Muscle layer of colon (tissue), 2 donors: ENCODE data around the gene CASP4.
"Not testable (repeated sequence)": the region's sequence is repeated elsewhere in the genome, so short reads cannot be mapped to it uniquely, and the experiment has no call there.

Experiments used
- H3K27ac ChIP-seq: one replicate; pipeline ENCODE4 v1.7.0; 2013; ENCODE audit warnings: low read depth, mild to moderate bottlenecking, low read length, moderate library complexity
- H3K27me3 ChIP-seq, 2 donors: one replicate each; pipeline ENCODE4 v1.7.0; 2013; ENCODE audit warnings: low read length in 2 of 2, mild to moderate bottlenecking in 2 of 2; ENCODE audit not compliant: insufficient read depth in 2 of 2, control insufficient read depth in 1 of 2
- H3K36me3 ChIP-seq: one replicate; pipeline ENCODE4 v1.7.0; 2013; ENCODE audit warnings: mild to moderate bottlenecking, low read length; ENCODE audit not compliant: insufficient read depth
- H3K4me1 ChIP-seq: one replicate; pipeline ENCODE4 v1.7.0; 2013; ENCODE audit warnings: mild to moderate bottlenecking, low read length; ENCODE audit not compliant: insufficient read depth
- H3K4me3 ChIP-seq, 2 donors: one replicate each; pipeline ENCODE4 v1.7.0; 2013; ENCODE audit warnings: low read length in 2 of 2, low read depth in 1 of 2, mild to moderate bottlenecking in 1 of 2, moderate library complexity in 1 of 2
- H3K9ac ChIP-seq: one replicate; pipeline ENCODE4 v1.7.0; 2013; ENCODE audit warnings: low read length
- H3K9me3 ChIP-seq: one replicate; pipeline ENCODE4 v1.7.0; 2013; ENCODE audit warnings: mild to moderate bottlenecking, low read length
- donor health status: abdominal sarcoma.
- donor health status: Adenocarcinoma of cecum.

CASP4 gene

GRCh38 chr11:104984808-104985207 is 16.4 kb upstream of the CASP4 start:
- Histone ChIP-seq H3K4me3 (no peak overlapping the region), H3K9me3 (no peaks in the 10 kb centered on the region), H3K36me3 (no peaks in the 10 kb centered on the region), H3K27me3 (no peaks in the 10 kb centered on the region), H3K27ac (no peak overlapping the region), H3K4me1 (no peaks in the 10 kb centered on the region), H3K9ac (no peak overlapping the region)

- Histone ChIP-seq H3K9ac (no peak overlapping the region), H3K27ac (no peak overlapping the region), H3K4me3 (no peak overlapping the region), H3K36me3 (no peaks in the 10 kb centered on the region), H3K27me3 (no peaks in the 10 kb centered on the region), H3K9me3 (no peaks in the 10 kb centered on the region), H3K4me1 (no peaks in the 10 kb centered on the region)
These were observed 11.5 kb upstream of the CASP4 start for GRCh38 chr11:104979839-104980238.

- no peaks in the 10 kb centered on the region for H3K27me3 ChIP-seq
- H3K4me1 ChIP-seq, result no peaks in the 10 kb centered on the region
- H3K9ac ChIP-seq, result no peak overlapping the region
These were observed 5.2 kb upstream of the CASP4 start for GRCh38 chr11:104973616-104974015.

GRCh38 chr11:104972924-104973323 is 4.5 kb upstream of the CASP4 start:
- H3K27ac ChIP-seq, H3K36me3 ChIP-seq, H3K9me3 ChIP-seq, H3K4me1 ChIP-seq, H3K27me3 ChIP-seq, H3K9ac ChIP-seq, H3K4me3 ChIP-seq: not testable (repeated sequence)

More at GRCh38 chr11:104973616-104974015, 5.2 kb upstream of the CASP4 start:
- H3K4me3 ChIP-seq, result no peak overlapping the region
- H3K27ac ChIP-seq, result no peak overlapping the region
- no peaks in the 10 kb centered on the region for H3K36me3 ChIP-seq
- no peaks in the 10 kb centered on the region for H3K9me3 ChIP-seq

- H3K9ac ChIP-seq, result no peak overlapping the region
- no peaks in the 10 kb centered on the region for H3K27me3 ChIP-seq
- peaks cover 3% of the 10 kb centered on the region for H3K4me1 ChIP-seq
- no peaks in the 10 kb centered on the region for H3K36me3 ChIP-seq
- H3K27ac ChIP-seq, result no peak overlapping the region
- no peak overlapping the region for H3K4me3 ChIP-seq
- no peaks in the 10 kb centered on the region for H3K9me3 ChIP-seq
These were observed 2.4 kb upstream of the CASP4 start for GRCh38 chr11:104970756-104971155.

GRCh38 chr11:104968856-104969776 is 742 bp upstream of the CASP4 start:
- Histone ChIP-seq H3K4me3 (peak overlapping the region; percentile 67 to 71), H3K27me3 (no peaks in the 10 kb centered on the region), H3K36me3 (no peaks in the 10 kb centered on the region), H3K9ac (peak overlapping the region; percentile 74), H3K27ac (peak overlapping the region; percentile 12), H3K4me1 (peaks cover 5% of the 10 kb centered on the region), H3K9me3 (no peaks in the 10 kb centered on the region)

GRCh38 chr11:104967534-104968354 is 630 bp downstream of the CASP4 start:
- Histone ChIP-seq H3K27ac (peak overlapping the region; percentile 68), H3K9ac (peak overlapping the region; percentile 74), H3K4me3 (peak overlapping the region; percentile 67 to 71), H3K4me1 (peaks cover 5% of the 10 kb centered on the region), H3K27me3 (no peaks in the 10 kb centered on the region), H3K9me3 (no peaks in the 10 kb centered on the region), H3K36me3 (no peaks in the 10 kb centered on the region)

GRCh38 chr11:104965735-104966134 is 2.6 kb downstream of the CASP4 start:
- no peak overlapping the region for H3K4me3 ChIP-seq
- H3K9ac ChIP-seq, result no peak overlapping the region
- H3K36me3 ChIP-seq, result no peaks in the 10 kb centered on the region
- H3K27ac ChIP-seq, result no peak overlapping the region
- H3K9me3 ChIP-seq, result no peaks in the 10 kb centered on the region
- H3K27me3 ChIP-seq, result no peaks in the 10 kb centered on the region
- peaks cover 5% of the 10 kb centered on the region for H3K4me1 ChIP-seq

GRCh38 chr11:104964247-104964646 is 4.1 kb downstream of the CASP4 start:
- Histone ChIP-seq H3K27ac (no peak overlapping the region), H3K4me3 (no peak overlapping the region), H3K9me3 (no peaks in the 10 kb centered on the region), H3K9ac (no peak overlapping the region), H3K4me1 (peaks cover 5% of the 10 kb centered on the region), H3K36me3 (no peaks in the 10 kb centered on the region), H3K27me3 (no peaks in the 10 kb centered on the region)

GRCh38 chr11:104962852-104963251 is 5.5 kb downstream of the CASP4 start:
- Histone ChIP-seq H3K4me3 (no peak overlapping the region), H3K27ac (no peak overlapping the region), H3K27me3 (no peaks in the 10 kb centered on the region), H3K36me3 (no peaks in the 10 kb centered on the region), H3K9ac (no peak overlapping the region), H3K9me3 (no peaks in the 10 kb centered on the region), H3K4me1 (peaks cover 5% of the 10 kb centered on the region)

GRCh38 chr11:104957280-104957679 is 11.1 kb downstream of the CASP4 start:
- no peaks in the 10 kb centered on the region for H3K27me3 ChIP-seq
- no peak overlapping the region for H3K27ac ChIP-seq
- no peaks in the 10 kb centered on the region for H3K9me3 ChIP-seq
- H3K4me1 ChIP-seq, result no peaks in the 10 kb centered on the region
- H3K4me3 ChIP-seq, result no peak overlapping the region
- no peaks in the 10 kb centered on the region for H3K36me3 ChIP-seq
- H3K9ac ChIP-seq, result no peak overlapping the region
